LNCAP (cell line): Measurements from ENCODE around the gene SNX10.

Source experiments
- CTCF ChIP-seq: fragments of 450-650 bp; IDR thresholded peaks from 2 replicates; pipeline ENCODE4 v1.5.1; 2017; ENCODE audit warnings: mild to moderate bottlenecking

Gene SNX10

GRCh38 chr7:26306790-26307189, 15.1 kb downstream of the SNX10 start:
- no peak for TF ChIP-seq CTCF

GRCh38 chr7:26307226-26307625, 15.6 kb downstream of the SNX10 start:
- TF ChIP-seq CTCF: no peak

- no peak for TF ChIP-seq CTCF
Observed at GRCh38 chr7:26307791-26308190, 16.1 kb downstream of the SNX10 start.

- TF ChIP-seq CTCF: no peak
Observed at GRCh38 chr7:26308551-26308950, 16.9 kb downstream of the SNX10 start.

GRCh38 chr7:26309089-26309488, 17.4 kb downstream of the SNX10 start:
- TF ChIP-seq CTCF: no peak

- no peak for TF ChIP-seq CTCF
Observed at GRCh38 chr7:26311798-26312197, 20.1 kb downstream of the SNX10 start.

- no peak for TF ChIP-seq CTCF
Observed at GRCh38 chr7:26317211-26317610, 25.5 kb downstream of the SNX10 start.

GRCh38 chr7:26318921-26319320, 27.3 kb downstream of the SNX10 start:
- TF ChIP-seq CTCF: no peak
